Stimulated activated CD8-positive, alpha-beta memory T cell treated with anti-CD3 and anti-CD28 coated beads, Interleukin-15, amount 100 ng/mL, for 48 hours (primary cell): ENCODE results near the gene MEGF11.

ENCODE experiments used
- DNase-seq, 2 donors: peaks; one replicate each; pipeline ENCODE4 v3.0.0-alpha.2; 2020; ENCODE audit warnings: low read depth in 2 of 2

MEGF11 gene

GRCh38 chr15:66253418-66254088, at the start of gene MEGF11:
MEGF11 (minus strand) TSS chr15:66253750; CDS start chr15:66128403, 125,347 bp downstream.
- no peak for DNase-seq

GRCh38 chr15:66302489-66303278, 49.1 kb upstream of the MEGF11 start:
- DNase-seq, result no peak

- no peak for DNase-seq
Observed at GRCh38 chr15:66298803-66299251, 45.3 kb upstream of the MEGF11 start.

- no peak for DNase-seq
Observed at GRCh38 chr15:66296186-66296585, 42.6 kb upstream of the MEGF11 start.

- DNase-seq, result no peak
Observed at GRCh38 chr15:66294932-66295235, 41.3 kb upstream of the MEGF11 start.

GRCh38 chr15:66294157-66294931, 40.8 kb upstream of the MEGF11 start:
- no peak for DNase-seq

- DNase-seq, result peak; percentile 45 to 55
Observed at GRCh38 chr15:66293419-66294156, 40.0 kb upstream of the MEGF11 start, which contains the start of gene DIS3L. DIS3L (plus strand) TSS chr15:66293568; CDS start chr15:66293597, 29 bp downstream.

GRCh38 chr15:66292571-66293418, 39.2 kb upstream of the MEGF11 start:
- DNase-seq, result no peak

GRCh38 chr15:66291816-66292570, 38.4 kb upstream of the MEGF11 start:
- DNase-seq, result no peak

GRCh38 chr15:66290518-66290917, 37.0 kb upstream of the MEGF11 start:
- no peak for DNase-seq

- no peak for DNase-seq
Observed at GRCh38 chr15:66290007-66290406, 36.5 kb upstream of the MEGF11 start.

GRCh38 chr15:66288551-66289185, 35.1 kb upstream of the MEGF11 start:
- no peak for DNase-seq

GRCh38 chr15:66288093-66288492, 34.5 kb upstream of the MEGF11 start:
- no peak for DNase-seq

GRCh38 chr15:66287461-66288057, 34.0 kb upstream of the MEGF11 start:
- DNase-seq, result no peak

GRCh38 chr15:66285533-66286280, 32.2 kb upstream of the MEGF11 start:
- no peak for DNase-seq

GRCh38 chr15:66284271-66284670, 30.7 kb upstream of the MEGF11 start:
- no peak for DNase-seq

GRCh38 chr15:66278671-66279070, 25.1 kb upstream of the MEGF11 start:
- no peak for DNase-seq

GRCh38 chr15:66278056-66278455, 24.5 kb upstream of the MEGF11 start:
- DNase-seq, result no peak
